ENCODE measurements around the gene MRPS25.

DNA sequence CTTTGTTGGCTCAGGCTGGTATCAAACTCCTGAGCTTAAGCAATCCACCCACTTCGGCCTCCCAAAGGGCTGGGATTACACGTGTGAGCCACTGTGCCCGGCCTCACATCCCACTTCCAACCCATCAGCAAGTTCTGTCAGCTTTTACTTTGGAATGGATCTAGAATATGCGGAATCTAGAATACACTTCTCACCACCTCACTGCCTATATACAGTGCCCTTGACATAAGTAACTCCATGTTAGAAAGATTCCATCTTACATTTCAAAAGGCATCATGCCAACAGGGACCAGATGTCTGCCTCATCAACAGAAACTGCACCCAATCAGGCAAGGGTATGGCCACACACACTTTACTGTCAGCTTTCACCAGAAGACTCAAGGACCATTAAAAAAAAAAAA is 43.8 kb upstream of the MRPS25 start:
- TF ChIP-seq POLR2AphosphoS5 (IDR thresholded peaks at IDR 0.05) (no peak), POLR2A (IDR thresholded peaks at IDR 0.05) (no peak), EP300 (IDR thresholded peaks at IDR 0.05; ENCODE audit: low read depth) (no peak)
- TF ChIP-seq, protein P1, sequence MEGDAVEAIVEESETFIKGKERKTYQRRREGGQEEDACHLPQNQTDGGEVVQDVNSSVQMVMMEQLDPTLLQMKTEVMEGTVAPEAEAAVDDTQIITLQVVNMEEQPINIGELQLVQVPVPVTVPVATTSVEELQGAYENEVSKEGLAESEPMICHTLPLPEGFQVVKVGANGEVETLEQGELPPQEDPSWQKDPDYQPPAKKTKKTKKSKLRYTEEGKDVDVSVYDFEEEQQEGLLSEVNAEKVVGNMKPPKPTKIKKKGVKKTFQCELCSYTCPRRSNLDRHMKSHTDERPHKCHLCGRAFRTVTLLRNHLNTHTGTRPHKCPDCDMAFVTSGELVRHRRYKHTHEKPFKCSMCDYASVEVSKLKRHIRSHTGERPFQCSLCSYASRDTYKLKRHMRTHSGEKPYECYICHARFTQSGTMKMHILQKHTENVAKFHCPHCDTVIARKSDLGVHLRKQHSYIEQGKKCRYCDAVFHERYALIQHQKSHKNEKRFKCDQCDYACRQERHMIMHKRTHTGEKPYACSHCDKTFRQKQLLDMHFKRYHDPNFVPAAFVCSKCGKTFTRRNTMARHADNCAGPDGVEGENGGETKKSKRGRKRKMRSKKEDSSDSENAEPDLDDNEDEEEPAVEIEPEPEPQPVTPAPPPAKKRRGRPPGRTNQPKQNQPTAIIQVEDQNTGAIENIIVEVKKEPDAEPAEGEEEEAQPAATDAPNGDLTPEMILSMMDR (IDR thresholded peaks at IDR 0.05): no peak
